ENCODE data around the gene GPR68.

Gene GPR68

DNA sequence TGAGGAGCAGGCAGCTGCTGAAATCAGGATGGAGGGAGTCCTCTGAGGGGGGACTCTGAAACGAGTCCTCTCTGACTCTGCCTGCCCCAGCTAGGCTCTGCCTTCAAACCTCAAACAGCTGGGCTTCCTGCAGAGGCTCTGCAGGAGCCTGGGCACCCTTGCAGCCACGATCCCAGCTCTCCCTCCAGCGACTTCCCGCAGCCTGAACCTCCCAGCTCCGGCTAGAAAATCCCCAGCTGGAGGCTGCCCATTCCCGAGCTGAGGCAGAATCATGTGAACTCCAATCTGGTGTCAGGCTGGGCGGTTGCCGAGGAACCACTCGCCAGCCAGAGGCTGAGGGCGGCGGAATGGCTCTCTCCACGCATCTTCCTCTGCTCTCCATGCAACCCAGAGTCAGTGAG is at the start of gene GPR68:
GPR68 (minus strand) TSS at position 204 of the 401 bp plus-strand sequence. CDS start 9,654 bp downstream, outside the sequence.
- no peak for DNase-seq

DNA sequence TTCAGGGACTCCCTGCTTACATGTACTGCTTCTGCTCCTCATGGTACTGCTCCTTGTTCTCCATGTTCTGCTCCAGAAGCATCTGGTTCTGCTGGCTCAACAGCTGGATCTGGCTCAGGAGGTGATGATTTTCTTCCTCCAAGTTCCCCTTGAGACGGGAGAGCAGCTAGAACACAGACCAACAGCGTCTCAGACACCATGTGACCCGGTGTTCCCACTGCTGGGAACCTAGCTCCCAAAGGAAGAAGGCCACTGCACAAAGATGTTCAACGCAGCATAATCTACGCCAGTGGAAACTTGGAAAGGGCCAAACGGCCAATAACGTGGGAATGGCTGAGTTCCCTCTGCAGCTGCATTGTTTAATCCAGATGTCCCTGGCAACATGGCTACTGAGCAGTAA is 49.6 kb upstream of the GPR68 start:
- no peak for DNase-seq

GRCh38 chr14:91293281-91293680 is 48.8 kb upstream of the GPR68 start:
- DNase-seq, result no peak

DNA sequence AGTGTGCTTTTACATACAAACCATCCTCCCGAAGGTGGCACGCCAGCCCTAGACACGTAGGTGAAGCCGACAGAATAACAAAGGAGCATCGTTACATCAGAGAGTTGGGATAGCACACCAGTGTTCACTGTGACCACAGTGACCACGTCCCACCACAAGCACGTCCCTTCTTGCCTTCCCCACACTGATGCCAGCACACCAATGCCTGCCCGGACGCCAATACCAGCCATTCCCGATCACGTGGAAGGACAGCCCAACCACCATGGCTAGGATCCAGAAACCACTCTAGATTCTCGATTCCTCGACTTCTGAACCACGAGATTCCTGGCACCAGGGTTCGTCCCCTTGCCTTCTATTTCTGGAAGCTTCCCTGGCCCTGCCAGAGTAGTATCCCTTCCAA is 48.0 kb upstream of the GPR68 start:
- no peak for DNase-seq

- DNase-seq, result no peak
These were observed 47.4 kb upstream of the GPR68 start for GRCh38 chr14:91291786-91292405.

DNA sequence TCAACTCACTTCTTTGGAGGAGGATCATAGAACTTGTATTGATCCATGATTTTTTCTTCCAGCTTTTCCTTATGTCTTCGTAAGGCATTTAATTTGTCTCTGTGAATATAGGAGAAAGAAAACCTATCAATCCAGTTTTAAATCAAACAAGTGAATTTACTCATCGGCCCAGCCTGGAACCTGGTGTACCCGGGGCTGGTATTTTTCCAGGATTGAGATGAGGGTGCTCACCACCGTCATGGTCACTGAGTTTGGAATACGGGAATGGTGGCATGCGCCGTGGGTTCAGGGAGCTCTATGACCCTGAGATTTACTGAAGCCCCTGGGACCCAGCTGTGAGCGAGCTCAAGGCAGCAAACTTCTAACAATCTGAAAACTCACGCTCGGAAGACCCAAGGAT is 46.5 kb upstream of the GPR68 start:
- no peak for DNase-seq

- no peak for DNase-seq
These were observed 45.0 kb upstream of the GPR68 start for GRCh38 chr14:91289464-91289863.

- no peak for DNase-seq
These were observed 44.4 kb upstream of the GPR68 start for GRCh38 chr14:91288876-91289275.

DNA sequence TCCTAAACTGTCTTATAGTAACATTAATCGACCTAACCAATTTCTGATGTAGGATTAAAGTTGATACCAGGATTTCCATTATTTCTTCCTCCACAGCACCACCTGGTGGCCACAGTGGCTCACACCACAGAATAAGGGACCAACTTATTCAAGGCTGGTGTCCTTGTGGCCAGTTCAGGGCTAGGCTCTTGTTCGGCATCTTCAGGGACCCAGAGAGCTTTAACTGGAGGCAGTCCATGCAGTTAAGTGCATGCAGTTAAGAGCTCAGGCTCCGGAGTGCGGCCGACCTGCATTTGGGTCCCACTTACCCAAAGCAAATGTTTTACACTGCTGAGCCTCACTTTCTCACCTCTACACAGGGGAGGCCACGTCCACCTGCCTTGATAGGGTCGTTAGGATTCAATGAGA is 42.0 kb upstream of the GPR68 start:
- peak; percentile 71 to 82 for DNase-seq

- no peak for DNase-seq
These were observed 40.5 kb upstream of the GPR68 start for GRCh38 chr14:91284791-91285548.

- DNase-seq, result no peak
These were observed 39.8 kb upstream of the GPR68 start for GRCh38 chr14:91284146-91284790.

GRCh38 chr14:91283666-91284065 is 39.2 kb upstream of the GPR68 start:
- no peak for DNase-seq

DNA sequence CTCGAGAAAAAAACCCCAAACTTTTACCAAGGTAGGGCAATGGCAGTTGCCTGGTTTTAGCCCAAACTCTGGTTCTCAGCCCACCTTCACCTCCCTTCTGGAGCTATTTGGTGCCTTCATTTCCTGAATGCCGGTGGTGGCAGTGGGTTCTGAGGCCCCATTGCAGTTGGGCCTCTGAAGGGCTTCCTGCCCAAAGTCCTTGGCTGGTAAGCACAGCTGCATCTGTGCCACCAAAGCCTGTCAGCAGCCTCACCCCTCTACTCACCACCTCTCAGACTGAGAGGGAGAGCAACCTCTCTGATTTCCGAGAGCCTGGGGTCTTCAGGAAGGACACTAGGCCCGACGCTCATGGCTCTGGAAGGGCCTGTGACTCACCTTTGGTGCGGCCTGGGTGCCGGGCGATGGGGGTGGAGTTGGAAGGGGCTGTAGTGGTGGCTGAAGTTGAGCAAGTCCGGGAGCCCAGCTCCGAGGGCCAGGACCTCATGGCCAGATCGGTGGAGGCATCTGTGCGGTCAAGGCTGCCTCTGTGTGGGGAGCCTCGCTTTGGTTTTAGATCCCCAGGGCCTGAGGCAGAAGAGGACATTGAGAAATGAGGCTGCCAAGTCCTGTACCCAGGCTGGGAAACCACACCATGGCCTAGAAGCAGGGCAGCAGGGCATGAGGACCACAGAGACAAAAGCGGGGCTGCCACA is 38.6 kb upstream of the GPR68 start:
- no peak for DNase-seq

DNA sequence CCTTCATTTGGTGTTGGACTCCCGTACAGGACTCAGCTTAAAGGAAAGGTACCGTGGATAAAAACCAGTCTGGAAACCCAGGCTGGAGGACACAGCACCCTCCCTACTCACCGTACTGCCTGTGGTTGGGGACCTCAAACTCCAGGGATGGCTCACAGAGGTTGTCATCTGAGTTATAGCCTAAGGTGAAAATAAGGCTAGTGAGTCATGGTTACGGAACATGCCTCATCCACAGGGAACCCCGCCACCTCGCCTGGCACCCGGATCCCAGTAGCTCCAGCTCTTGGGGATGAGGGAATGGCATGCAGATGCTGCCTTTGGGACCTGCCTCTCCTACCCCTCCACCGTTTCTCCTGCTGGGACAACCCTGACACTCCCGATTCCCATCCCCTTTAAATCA is 36.8 kb upstream of the GPR68 start:
- no peak for DNase-seq

DNA sequence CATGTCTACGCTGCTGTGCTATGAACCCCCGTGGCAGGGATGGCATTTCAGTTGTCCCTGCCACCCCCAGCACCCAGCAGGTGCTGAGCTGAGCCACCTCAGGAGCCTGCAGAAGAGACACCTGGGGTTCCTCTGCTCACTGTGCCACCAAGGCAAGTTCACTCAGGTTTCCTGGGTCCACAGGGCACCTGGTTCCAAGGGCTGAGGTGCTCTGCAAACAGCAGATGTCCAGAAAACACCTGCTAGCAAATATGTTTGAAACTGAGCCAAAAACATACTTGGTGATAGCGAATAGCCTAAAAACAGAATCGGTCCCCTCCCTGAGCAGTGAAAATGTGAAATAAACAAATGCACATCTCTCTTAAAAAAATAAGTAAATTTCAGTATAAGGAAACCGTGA is 35.6 kb upstream of the GPR68 start:
- no peak for DNase-seq

GRCh38 chr14:91279354-91279753 is 34.9 kb upstream of the GPR68 start:
- DNase-seq, result no peak

DNA sequence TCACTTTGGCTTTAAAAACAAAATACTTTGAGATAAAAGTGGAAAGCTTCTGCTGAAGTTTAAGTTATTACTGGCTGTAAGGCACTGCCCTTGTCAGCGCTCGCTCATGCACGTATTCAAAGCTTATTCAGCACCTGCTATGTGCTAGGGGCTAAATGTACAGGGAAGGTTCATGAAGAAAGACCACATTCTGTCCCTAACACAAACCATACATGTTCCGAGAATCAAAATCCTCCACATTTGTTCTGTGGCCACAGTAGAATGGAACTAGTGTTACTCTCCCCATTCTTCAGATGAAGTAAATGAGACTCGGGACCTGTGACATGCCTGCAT is 33.8 kb upstream of the GPR68 start:
- DNase-seq, result no peak

GRCh38 chr14:91277546-91278382 is 33.3 kb upstream of the GPR68 start:
- DNase-seq, result no peak

- no peak for DNase-seq
These were observed 30.3 kb upstream of the GPR68 start for GRCh38 chr14:91274796-91275195.

GRCh38 chr14:91273885-91274273 is 29.4 kb upstream of the GPR68 start:
- DNase-seq, result no peak

DNA sequence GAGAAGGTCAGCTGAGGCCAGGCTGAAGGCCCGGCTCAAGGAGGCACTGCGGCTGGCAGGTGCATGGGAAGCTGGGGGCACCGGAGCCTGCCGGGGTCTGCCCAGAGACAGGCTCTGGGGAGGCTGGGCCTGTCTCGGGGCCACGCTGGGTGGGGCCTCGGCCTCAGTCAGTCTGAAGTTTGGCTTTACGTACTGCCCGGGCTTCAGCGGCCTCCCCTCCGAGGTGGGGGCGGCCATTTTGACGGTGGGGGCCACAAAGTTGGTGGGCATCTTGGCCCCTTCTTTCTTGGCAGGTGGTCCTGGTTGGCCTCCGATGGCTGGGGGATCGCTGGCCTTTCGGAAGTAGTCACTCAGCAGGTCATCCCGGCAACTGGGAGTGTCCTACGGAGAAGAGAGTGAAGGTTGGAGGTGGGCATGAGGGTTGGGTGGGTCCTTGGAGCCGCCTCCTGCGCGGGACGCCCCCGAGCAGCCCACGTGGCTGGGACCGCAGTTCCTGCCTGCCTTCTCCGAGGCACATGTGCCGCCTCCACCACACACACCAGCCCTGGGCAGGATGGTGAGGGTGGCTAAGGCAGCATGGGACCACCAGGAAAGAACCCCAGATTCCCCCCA is 28.9 kb upstream of the GPR68 start:
- DNase-seq, result no peak
